ENCODE measurements around the gene APOM. TPM values are rescaled to one million over a fixed set of nuclear protein-coding genes. Genes with fewer than 3 reads are reported as not detected.

The APOM gene
- 100 to 1,000 TPM in 3 of 4 donors, 10 to 100 TPM in 1; 89.9 to 124 (median 104) TPM for polyA plus RNA-seq (ENCODE audit: insufficient read length in 4 of 4)

DNA sequence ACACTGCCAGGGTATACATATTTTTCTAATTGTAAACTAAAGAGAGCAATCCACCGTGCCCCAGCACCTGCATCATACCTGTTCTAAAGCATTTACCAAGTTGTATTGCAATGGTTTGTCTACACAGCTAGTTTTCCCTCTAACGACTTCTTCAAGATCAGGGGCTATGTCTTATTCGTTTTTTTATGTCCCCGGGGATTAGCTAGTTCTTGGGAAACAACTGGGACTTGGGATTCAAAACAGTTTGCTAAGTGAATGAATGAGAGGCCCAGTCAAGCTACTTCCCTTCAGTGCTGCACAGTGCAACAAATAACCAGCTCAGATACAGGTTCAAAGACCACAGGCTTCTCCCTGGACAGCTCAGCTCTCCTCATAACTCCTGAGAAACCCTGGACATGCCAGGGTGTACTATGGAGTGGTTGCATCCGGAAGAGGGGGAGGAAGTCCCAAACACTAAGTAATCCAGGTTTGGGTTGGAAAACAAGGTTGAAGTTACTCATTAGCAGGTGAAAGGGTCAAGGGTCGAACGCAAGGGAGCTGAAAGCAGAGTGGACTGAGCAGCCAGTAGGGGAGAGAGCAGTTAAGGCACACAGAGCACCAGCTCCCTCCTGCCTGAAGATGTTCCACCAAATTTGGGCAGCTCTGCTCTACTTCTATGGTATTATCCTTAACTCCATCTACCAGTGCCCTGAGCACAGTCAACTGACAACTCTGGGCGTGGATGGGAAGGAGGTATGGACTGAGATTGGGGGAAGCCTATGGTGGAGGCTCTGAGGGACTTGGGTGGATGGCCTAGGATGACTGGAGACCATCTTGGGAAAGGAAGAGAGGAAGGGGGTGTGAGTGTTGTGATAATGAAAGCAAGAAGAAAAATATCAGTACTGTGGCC is at the start of gene APOM:
APOM (plus strand) TSS at position 546 of the 889 bp plus-strand sequence; CDS start at position 619, 73 bp downstream.
- no peak for DNase-seq (ENCODE audit: low read depth in 4 of 4, low spot score in 2 of 4)

DNA sequence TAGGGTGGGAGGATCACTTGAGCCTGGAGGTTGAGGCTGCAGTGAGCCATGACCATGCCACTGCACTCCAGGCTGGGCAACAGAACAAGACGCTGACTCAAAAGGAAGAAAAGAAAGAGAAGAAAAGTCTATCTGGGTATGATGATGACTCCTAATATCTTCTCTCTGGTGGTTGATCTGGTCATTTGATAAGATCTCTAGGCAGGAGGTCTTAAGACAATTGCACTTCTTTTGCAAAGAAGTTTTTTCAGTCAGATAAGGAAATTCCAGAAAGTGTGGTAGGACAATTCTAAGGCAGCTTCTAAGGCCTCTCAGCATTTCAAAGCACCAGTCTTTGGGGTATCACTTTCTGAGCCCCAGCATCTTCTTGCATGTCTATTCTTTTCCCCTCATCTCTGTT is 48.4 kb upstream of the APOM start:
- DNase-seq (ENCODE audit: low read depth in 4 of 4, low spot score in 2 of 4), result no peak

DNA sequence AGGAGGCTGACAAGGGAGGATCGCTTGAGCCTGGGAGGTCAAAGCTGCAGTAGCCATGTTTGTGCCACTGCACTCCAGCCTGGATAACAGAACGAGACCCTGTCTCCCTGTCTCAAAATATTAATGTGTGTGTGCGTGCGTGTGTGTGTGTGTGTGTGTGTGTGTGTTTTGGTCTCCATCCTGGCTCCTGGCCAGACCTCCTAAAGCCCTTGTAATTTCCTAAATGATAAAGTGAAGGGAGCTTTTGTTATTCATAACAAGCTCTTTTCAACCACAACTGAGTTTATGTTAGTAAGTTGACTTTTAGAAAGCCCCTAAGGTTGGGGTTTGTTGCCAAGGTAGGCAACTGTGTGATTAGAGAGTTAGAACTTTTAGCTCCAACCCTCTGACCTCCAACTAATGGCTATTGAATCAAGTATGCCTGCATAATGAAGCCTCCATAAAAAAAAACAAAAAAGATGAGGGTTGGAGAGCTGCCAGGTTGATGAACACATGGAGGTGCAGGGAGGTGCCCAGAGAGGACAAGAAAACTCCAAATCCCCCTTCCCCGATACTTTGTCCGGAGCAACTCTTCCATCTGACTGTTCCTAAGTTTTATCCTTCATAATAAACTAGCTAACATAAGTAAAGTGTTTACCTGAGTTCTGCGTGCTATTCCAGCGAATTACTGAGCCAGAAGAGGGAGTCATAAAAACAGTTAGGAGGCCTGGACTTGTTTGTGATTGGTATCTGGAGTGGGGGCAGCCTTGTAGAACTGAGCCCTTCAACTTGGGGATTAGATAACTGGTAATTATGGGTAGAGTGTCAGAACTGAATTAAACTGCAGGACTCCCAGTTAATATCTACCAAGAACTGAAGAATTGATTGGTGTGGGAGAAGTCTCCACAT is 45.9 kb upstream of the APOM start:
- no peak for DNase-seq (ENCODE audit: low read depth in 4 of 4, low spot score in 2 of 4)

DNA sequence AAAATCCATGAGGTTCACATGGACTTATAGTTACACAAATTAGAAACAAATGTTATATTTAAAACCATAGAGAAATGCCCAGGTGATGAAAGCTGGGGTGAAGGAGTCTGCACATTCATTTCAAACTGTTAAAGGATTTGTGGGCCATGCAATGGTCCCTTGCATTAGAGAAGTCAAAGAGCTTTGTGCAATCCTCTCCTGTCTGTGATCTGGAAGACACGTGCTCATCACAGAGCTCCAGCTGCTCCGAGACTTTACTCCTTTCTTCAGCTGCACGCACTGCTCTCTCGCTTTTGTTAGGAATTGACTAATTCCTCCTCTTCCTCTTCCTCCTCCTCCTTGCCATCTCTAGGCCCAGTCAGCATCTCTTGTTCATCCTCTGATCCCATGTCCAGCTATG is 44.7 kb upstream of the APOM start:
- DNase-seq (ENCODE audit: low read depth in 4 of 4, low spot score in 2 of 4), result no peak

DNA sequence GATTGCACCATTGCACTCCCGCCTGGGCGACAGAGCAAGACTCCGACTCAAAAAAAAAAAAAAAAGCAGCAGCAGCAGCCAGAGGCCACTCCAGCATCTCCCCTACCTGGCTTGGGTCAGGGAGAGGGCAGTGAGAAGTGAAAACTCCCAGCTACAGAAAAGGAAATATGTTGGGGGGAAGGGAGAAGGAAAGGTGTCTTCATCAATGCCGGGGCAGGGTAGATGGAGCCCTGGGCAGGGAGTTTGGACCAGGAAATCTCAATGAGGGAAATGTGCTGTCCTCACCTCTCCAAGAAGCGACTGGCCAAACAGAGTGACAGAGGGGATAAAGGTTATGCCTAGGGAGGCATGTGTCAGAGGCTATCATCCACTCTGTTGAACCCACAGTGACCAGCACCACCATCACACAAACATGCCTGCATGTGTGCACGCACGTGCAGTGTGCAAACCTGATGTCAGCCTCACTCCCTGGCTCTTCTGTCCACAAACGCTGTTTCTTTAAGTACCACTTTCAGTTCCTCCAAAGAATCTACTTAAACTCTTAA is 41.5 kb upstream of the APOM start:
- DNase-seq (ENCODE audit: low read depth in 4 of 4, low spot score in 2 of 4), result no peak

DNA sequence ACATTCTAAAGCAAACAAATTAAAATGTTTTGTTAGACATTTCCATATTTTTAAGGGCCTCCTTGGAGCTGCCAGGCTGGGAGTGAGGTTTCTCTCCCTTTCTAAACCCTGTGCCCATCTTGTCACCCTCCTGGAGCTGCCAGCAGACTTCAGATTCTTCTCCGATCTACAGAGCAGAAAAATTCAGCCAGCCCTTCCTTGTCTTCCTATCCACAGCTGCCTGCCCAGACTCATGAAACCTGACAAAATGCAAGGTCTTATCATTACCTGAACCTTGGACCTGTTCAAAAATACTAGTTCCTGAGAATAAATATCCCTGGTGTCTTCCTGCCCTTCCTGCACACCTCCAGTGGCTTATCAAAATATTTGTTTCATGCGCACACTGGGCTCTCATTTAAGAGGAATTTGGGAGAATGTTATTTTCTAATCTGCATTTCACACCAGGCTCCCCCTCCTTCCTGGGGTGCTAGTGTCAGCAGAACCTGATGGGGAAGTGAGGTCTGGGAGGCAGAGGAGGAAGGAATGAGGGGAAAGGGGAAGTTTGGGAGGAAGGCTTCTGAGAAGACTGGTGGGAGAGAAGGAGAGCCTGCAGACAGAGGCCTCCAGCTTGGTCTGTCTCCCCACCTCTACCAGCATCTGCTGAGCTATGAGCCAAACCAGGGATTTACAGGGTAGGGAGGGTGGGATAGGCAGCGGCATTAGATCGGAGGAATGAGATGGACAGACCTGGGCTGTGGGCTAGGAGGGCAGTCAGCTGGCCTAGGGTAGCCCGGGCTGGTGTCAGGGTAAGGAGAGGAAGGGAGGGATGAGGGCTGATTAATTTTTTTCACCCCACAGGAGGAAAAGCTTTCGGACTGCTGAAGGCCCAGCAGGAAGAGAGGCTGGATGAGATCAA is 40.8 kb upstream of the APOM start, which contains the start of gene AIF1:
AIF1 (plus strand) TSS at position 551 of the 895 bp plus-strand sequence; CDS start at position 647, 96 bp downstream.
- DNase-seq (ENCODE audit: low read depth in 4 of 4, low spot score in 2 of 4), result no peak

DNA sequence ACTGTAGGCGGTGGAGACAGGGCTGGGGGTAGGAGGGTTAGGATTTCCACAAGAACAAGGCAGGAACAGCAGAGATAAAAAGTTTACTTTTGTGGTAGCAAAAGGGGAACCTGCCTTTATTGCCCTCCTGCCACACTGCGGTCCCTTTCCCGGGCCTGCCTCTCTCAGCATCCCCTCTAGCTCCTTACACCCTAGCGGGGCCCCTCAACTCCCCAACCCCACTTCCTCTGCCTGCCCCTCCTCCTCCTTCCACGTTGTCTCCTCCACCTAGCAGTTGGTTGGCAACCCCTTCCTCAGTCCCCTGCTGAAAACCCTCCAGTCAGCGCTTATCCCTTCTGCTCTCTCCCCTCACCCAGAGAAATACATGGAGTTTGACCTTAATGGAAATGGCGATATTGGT is 39.9 kb upstream of the APOM start:
- no peak for DNase-seq (ENCODE audit: low read depth in 4 of 4, low spot score in 2 of 4)

DNA sequence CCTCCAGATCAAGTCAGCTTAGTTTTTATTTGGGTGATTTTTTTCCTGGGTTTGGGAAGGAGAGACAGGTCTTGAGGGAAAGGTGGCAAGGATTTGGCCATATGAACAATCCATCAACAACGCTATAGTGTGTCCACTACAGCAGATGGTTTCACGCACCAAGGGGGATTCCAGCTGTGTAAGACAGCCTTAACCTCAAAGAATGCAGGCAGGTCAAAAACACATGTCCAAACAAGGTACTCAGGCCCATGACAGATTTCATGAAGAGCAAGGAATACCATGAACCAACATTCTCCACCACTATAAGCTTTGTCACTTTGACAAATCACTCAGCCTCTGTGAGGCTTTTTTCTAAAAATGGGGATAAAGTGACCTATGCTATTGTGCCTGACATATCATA is 38.7 kb upstream of the APOM start:
- no peak for DNase-seq (ENCODE audit: low read depth in 4 of 4, low spot score in 2 of 4)

DNA sequence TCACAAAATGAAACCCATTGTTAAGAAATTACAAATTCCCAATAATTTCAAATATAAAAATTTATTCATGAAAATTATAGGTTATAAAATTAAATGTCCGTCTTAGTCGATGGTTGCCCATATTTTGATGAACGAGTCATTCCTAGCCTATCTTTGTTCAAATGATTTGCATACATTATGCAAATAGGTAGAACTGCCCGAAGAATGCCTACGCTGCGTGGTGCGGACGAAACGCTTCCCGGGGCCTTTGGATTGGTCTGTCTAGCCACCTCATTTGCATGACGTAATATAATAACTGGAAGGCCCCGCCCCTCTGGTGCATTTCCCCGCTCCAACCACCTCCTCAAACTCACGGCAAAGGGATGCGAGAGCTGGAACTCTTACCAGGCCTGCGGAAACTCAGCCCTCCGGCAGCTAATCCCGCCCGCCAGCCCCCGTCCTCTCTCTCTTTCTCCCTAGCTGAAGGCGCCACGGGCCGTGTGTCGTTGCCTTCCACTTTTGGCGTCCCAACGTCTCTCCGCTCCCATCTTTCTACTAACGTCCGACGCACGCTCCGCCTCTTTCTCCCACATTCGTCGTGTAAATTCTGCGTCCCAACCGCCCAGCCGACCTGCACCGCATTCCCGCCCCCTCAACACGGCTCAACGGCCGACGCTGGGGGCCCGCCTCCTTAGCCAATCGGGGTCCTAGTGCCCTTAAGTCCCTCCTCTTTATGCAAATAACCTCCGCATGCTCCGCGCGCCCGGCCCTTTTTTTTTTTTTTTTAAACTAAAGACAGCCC is 35.7 kb upstream of the APOM start:
- peak; percentile 96 to 99 (median 98) for DNase-seq (ENCODE audit: low read depth in 4 of 4, low spot score in 2 of 4)

DNA sequence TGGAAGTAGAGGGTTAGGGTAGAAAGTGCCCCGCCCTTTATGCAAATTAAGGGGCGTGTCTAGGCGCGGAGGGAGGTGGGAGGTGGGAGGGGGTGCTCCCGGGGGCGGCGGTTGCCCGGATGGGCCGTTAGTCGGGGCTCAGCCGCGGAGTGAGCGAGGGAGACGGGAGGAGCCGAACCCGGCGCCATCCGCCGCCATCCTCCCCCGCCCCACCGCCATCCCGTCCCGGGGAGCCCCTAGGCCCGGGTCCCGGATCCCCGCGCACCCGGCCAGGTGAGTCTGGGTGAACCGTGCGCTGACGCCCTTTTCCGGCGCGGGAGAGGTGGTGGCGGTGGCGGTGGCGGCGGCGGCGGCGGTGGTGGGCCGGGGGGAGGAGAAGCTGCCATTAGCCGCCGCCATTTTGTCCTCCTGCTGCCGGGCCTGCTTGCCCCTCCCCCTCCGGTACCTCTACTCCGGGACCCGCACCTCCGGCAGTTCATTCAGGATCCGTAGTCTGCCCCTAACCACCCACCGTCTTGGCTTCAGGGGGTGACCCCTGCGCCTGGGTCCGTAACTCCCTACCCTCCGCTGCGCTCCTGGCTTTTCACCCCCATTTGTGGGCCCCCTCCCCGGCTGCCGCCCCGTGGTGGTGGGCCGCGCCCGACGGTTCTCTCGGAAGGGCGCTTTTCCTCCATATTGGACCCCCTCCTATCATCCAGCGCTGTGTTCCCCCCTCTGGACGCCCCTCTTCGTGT is 34.9 kb upstream of the APOM start, which contains the start of gene PRRC2A:
PRRC2A (plus strand) TSS at position 130 of the 734 bp plus-strand sequence. CDS start 2,075 bp downstream, outside the sequence.
- DNase-seq (ENCODE audit: low read depth in 4 of 4, low spot score in 2 of 4), result peak; percentile 36 to 95 (median 58)

DNA sequence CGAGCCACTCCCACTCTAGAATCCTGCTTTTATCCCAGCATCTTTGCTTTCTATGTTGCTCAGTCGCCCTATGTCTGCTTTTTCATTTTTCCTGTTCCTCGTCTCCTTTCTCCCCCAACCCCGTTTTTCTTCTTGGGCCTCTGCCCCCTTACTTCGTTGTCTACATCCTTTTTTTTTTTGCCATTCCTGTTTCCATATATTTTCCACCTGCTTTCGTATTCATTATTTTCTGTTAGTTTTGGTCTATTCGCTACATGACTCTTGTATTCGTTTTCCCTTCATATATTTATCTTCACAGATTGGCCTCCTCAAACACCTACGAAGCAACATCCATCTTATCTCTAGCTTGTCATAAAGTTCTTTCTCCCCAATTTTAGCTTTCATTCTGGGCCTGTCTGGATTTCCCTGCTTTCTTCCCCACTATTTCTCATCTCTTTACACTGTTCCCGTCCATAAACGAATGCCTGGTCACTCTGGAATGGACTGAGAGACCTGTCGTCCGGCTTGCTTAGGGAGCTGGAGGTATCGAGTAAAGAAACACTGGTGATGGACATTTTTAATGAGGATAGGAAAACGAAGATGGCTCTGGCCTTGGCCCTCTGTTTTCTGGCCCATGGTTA is 34.3 kb upstream of the APOM start:
- DNase-seq (ENCODE audit: low read depth in 4 of 4, low spot score in 2 of 4), result peak in 2 of 4 donors; percentile 16 to 29

DNA sequence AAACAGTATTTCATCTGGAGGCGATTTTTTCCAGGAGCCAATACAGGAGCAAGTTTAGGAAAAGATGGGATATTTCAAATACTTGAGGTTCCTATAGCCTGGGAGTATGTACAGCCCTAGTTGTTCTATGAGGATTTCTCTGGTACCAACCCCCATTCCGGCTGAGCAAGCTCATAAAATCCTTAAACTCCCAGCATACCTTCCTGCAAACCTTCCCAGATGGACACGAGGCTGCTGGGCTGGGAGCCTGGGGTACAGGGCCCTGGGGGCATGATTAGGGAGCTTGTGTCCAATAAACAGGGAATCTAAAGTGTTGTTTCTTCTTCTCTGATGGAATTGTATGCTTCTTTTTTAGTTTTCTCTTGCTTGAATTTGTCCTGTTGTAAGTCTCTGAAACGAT is 33.7 kb upstream of the APOM start:
- peak in 1 of 4 donors; percentile 14 for DNase-seq (ENCODE audit: low read depth in 4 of 4, low spot score in 2 of 4)

DNA sequence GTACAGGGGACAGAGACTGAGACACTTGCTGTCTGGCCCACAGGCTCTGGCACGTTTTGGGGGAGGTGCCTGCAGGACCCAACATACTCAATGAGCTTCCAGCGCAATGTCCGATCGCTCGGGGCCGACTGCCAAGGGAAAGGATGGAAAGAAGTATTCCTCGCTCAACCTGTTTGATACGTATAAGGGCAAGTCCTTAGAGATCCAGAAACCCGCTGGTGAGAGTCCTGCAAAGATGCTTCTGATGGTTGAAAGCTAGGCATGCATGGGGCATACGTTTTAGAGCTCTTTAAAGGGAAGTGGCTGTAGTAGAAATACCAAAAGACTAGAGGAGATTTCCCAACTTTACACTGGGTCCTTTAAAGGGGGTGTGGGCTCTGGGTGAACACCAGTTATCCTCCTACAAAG is 33.0 kb upstream of the APOM start:
- no peak for DNase-seq (ENCODE audit: low read depth in 4 of 4, low spot score in 2 of 4)

- DNase-seq (ENCODE audit: low read depth in 4 of 4, low spot score in 2 of 4), result no peak
These were observed 31.6 kb upstream of the APOM start for GRCh38 chr6:31624070-31624469.

- DNase-seq (ENCODE audit: low read depth in 4 of 4, low spot score in 2 of 4), result no peak
These were observed 28.7 kb upstream of the APOM start for GRCh38 chr6:31626952-31627351.

DNA sequence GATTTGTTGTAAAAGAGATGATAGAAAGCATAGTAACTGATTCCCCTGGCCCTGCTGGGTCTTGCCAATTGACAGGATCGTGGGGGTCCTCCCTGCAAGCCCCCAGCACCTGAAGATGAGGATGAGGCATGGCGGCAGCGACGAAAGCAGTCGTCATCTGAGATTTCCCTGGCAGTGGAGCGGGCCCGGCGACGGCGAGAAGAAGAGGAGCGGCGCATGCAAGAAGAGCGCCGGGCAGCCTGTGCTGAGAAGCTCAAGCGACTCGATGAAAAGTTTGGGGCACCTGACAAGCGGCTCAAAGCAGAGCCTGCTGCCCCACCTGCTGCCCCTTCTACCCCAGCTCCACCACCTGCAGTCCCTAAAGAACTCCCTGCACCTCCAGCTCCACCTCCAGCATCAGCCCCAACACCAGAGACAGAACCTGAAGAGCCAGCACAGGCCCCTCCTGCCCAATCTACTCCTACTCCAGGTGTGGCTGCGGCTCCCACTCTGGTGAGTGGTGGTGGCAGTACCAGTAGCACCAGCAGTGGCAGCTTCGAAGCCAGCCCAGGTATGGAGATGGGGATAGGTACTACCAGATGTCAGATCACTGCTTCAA is 27.9 kb upstream of the APOM start:
- no peak for DNase-seq (ENCODE audit: low read depth in 4 of 4, low spot score in 2 of 4)

DNA sequence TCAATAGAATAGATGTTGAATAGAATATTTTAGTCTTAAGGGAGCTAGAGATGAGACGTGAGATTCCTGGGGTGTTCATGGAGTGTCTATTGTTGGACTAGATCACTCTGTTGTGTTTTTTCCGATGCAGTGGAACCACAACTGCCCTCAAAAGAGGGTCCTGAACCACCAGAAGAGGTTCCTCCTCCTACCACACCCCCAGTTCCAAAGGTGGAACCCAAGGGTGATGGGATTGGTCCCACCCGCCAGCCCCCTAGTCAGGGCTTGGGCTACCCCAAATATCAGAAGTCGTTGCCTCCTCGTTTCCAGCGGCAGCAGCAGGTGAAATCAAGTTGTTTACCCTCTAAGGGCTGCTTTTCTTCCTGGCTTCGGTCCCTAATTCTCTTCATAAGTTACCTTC is 26.7 kb upstream of the APOM start:
- no peak for DNase-seq (ENCODE audit: low read depth in 4 of 4, low spot score in 2 of 4)
